HG03097 (cell line): ENCODE results near the gene CELF5.

Source experiments
- ATAC-seq: cut with Tn5 transposase; IDR thresholded peaks from one replicate; pipeline ENCODE4 v1.9.1; 2021; ENCODE audit not compliant: unreplicated experiment, low FRiP score

Gene CELF5

DNA sequence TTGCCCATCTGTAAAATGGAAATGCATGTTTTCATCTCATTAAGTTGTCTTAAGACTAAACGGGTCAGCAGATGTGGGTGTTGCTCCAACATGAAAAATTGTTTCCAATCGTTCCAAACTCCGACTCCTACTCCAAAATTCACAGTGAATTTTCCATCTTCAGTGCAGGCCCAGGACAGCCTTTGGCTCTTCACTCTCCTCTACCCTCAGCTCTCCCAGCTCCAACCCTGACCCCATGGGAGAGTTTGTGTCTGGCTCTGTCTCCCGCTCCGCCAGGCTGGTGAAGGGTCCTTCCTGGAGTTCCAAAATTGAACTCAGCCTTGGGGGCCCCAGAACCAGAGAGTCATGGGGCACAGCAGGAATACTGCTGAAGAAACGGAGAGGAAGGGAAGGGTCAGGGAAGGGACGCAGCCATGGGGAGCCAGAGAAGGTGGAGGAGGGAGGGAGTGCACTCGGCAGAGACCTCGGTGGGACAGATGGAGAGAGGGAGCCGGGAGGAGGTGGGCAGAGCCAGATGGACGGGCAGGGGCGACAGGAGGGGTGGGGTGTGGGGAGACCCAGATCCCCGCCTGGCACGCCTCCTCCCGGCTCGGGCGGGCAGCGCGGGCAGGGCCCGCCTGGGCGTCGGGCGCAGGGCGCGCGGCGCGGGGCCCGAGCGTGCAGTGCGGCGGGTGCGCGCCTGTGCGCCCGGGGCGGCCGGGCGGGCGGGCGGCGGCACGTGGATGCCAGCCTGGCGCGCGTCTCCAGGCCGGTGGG is 45.6 kb downstream of the CELF5 start:
- no peak for ATAC-seq

DNA sequence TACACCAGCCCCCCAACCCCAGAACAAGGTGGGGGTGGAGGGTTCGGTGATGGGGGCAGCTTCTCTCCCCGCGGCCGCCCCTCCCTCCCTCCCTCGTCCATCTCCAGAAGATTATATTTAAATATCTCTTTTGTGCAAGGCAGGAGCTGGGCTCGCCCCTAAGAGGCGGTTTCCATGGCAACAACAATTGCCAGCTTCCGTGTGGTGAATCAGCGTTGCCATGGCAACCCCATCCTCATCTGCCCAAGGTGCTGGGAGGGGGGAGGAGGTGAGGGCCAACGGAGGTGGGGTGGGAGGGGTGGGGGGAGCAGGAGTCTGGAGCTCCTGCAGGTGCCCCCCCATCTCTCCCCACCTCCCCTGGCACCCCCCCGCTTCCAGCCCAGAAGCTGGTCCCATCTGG is 46.4 kb downstream of the CELF5 start:
- ATAC-seq, result no peak

DNA sequence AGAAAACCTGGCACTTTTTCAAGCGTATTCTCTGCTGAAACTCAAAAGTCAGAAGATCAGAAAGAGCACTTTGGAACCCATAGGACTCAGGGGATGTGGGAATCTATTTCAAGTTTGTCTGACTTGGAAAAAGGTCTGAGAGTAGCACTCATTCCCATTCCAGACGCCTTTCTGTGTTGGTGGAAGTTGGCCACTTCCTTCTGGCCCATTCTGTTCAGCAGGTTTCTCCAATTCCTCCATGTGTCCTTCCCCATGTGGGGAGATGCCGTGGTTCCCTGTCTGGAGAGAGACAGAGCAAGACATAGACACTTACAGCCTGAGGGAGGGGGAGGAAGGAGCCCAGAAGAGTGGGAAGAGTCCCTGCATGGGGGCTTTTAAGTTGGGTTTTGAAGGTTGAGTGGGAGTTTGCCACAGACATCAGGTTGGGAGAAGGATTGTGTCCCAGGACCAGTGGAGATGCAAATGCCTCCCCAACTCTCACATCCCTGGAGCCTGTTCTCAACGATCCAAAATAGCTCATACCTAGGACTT is 48.0 kb downstream of the CELF5 start:
- no peak for ATAC-seq

DNA sequence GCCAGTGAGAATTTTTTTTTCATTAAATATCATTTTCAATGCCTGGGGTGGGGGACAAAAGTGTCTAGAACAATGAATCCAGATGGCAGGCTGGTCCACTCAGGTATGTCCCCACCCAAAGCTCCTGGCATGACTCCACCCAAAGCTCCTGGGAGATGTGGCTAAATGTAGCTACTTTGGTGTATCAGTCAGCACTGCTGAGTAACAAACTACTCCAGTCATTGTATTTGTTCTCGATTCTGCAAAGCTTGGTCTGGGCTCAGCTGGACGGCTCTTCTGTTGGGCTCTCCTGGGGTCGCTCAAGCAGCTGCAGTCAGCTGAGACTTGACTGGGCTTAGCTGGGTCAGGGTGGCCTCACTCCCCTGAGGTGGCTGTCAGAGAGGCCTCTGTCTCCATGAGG is 48.5 kb downstream of the CELF5 start:
- ATAC-seq, result no peak

DNA sequence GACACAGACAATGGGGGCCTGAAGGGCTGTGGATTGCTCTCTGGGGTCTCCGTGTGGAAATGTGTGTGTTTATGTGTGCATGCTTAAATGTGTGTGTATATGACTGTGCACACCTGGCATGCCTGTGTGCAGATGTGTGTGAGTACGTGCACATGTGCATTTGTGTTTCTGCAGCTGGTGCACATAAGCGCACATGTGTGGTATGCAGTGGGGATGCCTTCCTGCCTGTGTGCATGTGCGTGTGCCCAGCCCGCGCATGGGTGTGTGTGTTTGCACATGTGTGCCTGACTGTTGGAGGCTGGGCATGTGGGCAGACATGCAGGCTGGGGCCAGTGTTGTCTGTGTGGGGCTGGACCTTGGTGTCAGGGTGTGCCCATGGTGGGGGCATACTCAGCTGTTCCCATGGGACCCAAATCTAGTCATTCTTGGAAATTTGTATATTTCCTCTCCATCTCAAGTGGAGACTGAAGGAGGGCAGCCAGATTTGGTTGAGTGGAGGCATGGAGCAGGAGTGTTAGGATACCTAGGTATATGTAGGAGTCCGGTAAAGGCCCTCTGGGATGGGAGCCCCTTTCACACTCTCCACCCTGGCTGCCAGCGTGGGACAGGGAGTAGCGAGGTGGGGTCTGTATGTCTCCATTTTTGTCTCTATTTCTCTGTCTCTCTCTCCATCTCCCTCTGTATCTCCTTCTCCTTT is 49.9 kb downstream of the CELF5 start:
- ATAC-seq, result no peak

DNA sequence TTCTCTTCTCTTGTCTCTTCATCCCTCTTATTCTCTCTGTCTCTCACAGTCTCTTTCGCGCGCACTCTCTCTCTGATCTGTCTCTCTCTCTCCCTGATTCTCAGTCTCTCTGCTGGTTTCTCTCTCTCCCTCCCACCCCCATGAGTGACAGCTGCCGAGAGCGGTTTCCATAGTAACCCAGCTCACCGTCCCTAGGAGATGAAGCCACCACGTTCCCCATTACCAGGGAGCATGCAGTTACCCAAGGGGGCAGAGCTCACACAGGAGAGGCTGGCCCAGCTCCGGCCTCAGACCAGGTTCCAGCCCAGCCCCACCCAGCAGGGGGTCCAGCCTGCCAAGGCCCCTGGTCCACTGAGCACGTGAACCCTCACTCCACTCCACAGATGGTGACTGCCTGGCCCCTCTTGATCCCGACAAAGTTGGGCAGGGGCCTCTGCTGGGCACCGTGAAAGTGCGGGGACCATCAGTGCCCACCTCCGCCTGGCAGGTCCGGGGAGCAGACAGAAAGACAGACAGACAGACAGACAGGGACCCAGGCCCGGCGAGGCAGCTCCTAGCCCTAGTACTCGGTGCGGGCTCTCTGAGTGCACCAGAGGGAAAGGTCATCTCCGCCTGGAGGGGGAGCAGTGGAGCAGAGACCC is 50.6 kb downstream of the CELF5 start:
- no peak for ATAC-seq

DNA sequence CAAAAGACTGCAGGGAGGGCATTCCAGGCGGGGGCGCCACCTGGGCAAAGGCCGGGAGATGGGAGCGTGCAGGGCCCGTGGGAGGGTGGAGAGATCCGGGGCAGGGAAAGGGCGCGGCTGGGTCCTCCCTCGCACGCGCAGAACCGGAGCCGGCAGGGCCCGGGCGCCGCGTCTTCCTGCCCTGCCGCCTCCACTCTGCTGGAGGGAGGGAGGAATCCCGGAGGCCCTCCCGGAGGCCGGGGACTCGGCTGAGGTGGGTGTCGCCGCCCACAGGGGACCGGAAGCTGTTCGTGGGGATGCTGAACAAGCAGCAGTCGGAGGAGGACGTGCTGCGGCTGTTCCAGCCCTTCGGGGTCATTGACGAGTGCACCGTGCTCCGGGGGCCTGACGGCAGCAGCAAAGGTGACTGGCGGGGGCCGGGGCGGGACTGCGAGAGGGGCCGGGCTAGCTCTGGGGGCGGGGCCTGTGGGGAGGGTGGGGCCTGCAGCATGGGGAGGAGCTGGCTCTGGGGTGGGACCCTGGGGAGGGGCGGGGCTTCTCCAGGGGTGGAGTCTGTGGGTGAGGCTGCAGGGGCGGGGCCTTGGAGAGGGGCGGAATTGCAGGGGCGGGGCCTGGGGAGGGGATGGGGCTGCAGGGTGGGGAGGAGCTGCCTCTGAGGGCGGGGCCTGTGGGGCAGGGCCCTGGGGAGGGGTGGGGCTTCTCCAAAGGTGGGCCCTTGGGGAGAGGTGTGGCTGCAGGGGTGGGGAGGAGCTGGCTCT is 51.3 kb downstream of the CELF5 start:
- ATAC-seq, result no peak

DNA sequence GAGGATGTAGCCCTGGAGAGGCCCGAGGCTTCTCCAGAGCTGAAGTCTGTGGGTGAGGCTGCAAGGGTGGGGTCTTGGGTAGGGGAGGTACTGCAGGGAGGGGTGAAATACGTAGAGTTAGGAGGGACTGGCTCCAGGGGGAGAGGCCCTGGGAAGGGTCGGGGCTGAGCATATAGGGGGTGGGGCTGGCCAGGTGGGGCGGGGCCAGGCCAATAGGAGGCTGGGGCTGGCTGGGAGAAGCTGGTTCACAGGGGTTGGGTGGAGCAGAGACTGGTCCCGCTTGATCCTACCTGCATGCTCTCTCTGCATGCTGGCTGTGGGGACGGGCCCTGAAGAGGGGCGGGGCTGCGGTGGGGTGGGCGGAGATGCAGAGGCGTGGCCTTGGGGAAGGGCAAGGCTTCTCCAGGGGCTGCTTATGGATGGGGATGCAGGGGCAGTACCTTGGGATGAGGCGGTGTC is 51.9 kb downstream of the CELF5 start:
- ATAC-seq, result no peak

DNA sequence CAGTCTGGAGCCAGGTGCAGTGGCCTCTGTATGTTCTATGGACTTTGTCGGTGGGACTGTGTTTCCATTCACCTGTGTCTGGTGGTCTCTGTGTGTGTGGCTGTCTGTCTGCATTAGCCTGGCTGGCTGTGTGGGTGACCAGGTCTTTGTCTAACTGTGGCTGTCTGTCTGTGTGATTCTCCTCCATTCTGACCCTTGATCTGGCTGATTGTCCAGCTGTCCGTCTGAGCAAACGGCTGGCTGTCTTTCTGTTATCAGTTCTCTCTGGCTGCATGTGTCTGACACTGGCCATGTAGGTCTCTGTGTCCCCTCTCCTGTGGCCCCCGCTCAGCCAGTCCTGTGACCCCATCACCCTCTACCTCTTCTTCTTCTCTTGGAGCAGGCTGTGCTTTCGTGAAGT is 53.2 kb downstream of the CELF5 start:
- no peak for ATAC-seq

DNA sequence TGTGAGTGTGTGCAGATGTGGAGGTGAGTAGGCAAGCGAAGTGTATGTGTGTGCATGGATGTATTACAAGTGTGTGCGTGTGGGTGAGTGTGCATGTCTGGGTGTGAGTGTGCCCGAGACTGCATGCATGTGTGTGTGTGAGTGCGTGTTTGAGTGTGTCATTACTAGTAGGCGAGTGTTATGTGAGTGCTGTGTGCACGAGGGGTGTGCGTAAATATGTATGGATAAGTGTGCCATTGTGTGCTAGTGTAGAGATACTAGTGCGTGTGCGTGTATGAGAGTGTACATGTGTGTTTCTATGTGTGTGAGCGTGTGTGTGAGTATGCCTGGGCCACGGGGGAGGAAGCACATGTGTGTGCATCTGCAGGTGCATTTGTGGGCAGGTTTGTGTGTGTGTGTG is 53.8 kb downstream of the CELF5 start:
- no peak for ATAC-seq

DNA sequence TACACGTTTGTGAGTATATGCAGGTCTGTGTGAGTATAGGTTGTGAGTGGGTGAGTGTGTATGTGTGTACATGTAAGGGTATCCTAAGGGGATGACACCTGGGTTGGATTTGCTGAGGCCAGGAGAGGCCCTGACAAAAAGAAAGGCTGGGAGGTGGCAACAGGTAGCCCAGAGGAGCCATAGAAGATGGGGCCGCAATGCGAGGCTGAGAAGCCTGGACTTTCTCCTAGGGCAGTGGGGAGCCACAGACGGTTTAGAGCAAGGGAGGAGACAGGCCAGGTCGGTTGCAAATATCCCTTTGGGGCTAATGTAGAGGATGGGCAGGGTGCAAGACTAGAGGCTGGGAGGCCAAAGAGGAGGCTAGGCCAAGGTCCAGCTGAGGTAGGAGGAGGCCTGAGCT is 54.3 kb downstream of the CELF5 start:
- no peak for ATAC-seq

DNA sequence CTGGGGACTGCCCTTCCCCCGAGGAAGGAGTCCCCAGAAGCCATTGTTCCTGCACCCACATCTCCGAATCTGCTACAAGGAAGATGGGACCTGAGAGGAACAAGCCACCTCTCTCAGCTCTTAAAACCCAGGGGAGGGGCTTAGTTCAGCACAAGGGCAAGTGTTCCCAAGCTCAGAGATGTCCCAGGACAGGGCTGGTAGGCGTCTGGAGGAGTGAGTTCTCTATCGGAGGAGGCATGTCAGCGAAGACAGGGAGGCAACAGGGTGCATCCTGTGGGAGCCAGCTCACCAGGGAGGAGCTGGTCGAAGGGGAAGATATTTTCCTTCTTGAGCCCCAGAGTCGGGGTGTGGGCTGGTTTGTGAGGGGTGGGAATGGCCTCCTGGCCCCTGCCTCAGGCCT is 54.8 kb downstream of the CELF5 start:
- no peak for ATAC-seq

DNA sequence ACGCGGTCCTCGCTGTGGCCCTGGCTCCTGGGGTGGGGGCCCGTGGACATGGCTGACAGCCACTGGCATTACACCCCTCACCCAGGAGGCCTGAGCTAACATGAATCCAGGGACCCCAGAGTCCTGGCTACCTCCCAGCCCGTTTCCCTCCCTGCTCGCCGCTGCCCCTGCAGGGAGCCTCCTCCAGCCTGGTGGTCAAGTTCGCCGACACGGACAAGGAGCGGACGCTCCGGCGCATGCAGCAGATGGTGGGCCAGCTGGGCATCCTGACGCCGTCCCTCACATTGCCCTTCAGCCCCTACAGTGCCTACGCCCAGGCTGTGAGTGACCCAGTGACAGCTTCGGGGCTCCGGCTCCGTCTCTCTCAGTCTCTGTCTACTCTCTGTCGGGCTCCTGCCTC is 56.6 kb downstream of the CELF5 start:
- ATAC-seq, result no peak

DNA sequence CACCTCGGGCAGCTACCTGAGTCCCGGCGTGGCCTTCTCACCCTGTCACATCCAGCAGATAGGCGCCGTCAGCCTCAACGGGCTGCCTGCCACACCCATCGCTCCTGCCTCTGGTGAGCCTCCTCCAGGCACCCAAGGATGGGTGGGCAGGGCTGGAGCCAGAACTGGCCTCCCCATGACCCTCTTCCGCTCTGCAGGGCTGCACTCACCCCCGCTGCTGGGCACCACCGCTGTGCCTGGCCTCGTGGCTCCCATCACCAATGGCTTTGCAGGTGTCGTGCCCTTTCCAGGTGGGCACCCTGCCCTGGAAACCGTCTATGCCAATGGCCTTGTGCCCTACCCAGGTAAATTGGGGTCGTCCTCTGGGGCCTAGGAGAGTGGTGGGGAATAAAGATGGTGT is 57.7 kb downstream of the CELF5 start:
- no peak for ATAC-seq

DNA sequence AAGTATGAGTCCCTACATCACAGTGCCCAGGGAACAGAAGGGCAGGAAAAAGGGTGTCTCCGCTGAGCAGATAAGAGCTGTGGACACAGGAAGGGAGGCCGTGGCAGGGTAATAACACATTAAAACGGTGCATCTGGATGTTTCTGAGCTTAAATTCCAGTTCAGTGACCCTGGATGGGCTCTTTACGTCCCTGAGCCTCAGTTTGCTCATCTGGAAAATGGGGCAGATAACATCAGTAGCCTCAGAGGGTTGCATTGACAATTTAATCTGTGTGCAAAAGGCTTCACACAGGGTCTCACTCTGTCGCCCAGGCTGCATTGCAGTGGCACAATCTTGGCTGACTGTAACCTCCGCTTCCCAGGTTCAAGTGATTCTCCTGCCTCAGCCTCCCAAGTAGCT is 58.1 kb downstream of the CELF5 start:
- ATAC-seq, result no peak

DNA sequence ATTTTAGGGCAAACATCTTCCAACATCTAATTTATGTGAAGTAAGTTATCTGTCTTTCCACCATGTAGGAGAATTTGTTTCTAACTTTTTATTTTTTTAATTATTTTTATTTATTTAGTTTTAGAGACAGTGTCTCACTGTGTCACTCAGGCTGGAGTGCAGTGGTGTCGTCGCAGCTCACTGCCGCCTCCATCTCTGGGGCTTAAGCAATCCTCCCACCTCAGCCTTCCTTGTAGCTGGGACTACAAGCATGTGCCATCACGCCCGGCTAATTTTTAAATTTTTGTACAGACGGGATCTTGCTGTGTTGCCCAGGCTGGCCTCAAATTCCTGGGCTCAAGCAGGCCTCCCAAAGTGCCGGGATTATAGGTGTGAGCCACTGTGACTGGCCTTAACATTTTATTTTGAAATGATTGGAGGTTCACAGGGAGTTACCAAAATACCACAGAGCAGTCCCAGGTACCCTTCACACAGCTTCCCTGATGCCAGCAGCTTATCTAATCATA is 58.8 kb downstream of the CELF5 start:
- ATAC-seq, result no peak

DNA sequence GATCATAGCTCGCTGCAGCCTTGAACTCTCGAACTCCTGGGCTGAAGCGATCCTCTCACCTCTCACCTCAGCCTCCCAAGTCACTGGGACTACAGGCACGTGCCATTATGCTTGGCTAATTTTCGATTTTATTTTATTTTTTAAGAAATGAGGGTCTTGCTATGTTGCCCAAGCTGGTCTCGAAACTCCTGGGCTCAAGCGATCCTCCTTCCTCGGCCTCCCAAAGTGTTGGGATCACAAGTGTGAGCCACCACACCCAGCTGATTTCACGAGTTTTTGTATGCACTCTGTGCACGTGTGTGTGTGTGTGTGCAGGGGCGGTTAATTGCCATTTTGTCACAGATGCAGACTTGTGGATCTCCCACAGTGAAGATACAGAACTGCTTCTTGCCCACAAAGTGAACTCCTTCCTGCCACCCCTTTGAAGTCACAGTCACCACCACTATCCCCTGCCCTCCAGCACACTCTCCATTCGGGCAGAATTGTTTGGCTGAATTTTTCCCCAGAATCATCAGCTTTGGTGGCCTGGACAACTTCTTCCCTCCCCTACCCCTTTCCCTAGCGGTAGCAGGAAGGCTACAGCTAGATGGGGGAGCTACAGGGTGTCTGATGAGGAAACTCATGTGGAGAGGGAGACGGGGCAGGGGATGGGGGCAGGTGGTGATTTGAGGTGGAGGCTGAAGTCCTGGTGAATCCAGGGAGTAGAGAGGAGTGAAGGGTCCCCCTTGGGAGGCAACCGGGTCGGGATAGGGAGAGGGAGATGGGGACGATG is 59.6 kb downstream of the CELF5 start:
- ATAC-seq, result no peak

DNA sequence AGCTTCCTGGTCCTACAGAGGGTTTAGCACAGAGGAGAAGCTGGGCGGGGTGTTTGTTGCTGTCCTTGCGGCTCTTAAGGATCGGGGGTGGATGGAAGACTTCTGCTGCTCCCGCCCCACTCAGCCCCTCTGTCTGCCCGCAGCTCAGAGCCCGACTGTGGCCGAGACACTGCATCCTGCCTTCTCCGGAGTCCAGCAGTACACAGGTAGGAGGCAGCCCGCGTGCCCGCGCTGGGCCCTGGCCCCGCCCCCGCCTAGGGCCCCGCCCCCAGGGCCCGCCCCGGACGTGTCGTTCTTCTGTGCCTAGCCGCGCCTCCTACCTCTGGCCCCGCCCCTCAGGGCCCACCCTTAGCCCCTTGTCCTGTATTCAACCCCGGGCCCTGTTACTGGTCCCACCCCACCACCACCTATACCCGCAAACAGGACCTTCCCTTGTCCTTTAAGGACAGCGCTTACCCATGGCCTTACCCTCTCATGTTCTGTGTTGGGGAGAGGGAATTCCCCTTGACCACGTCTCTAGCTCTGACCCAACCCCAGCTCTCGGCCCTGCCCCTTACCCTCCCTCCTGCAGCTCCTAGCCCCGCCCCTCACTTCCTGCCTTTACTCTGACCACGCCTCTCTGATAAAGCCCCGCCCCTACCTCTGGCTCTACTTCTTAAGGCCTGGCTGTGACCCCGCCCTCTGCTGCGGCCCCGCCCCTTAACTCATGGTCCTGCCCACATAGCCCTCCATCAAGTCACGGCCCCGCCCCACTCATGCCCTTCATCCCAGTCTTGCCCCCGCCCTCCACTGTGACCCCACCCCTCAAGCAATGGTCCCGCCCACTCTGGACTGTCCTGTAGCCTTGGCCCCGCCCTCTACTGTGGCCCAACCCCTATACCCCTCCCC is 60.5 kb downstream of the CELF5 start:
- ATAC-seq, result no peak

DNA sequence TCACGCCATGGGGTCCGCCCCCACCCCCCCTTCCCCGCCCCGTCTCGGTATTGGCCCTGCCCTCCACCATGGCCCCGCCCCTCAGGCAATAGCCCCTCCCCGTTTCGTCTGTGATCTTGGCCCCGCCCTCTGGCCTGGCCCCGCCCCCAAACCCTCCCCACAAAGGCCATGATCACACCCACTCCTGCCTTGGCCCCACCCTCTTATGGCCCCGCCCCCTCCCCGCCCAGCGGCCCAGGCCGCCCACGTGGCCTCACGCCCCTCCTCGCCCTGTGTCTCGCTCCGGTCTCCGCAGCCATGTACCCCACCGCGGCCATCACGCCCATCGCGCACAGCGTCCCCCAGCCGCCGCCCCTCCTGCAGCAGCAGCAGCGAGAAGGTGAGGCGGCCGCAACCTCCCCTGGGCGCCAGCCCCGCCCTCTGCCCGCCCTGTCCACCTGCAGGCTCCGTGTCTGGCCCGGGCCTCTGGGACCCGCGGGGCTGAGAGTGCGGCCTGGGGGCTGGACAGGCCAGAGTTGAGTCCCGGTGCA is 61.3 kb downstream of the CELF5 start:
- no peak for ATAC-seq
